MCF 10A (cell line): ENCODE data around the gene TMEM255A. TPM values are rescaled to one million over a fixed set of nuclear protein-coding genes. Genes with fewer than 3 reads are reported as not detected.

ENCODE experiments used
- BruUV-seq: library from RNA; stranded (reverse); fragments of 400-500 nt; replicated peaks from 2 replicates; lab custom pipeline; 2021; lab: Mats Ljungman, UMichigan
- CTCF ChIA-PET: fragments of 300-600 bp; sonication (Branson Sonifier 250); formaldehyde crosslinking; extraction: SDS; loops from one replicate; lab custom pipeline; 2021; ENCODE audit warnings: antibody characterized with exemption, inconsistent platforms; lab: Yijun Ruan, JAX
- POLR2A ChIA-PET: fragments of 300-600, 350-650 bp; sonication (Branson Sonifier 250); formaldehyde crosslinking; extraction: SDS; loops from one replicate; lab custom pipeline; 2020; ENCODE audit warnings: antibody characterized with exemption, inconsistent platforms; lab: Yijun Ruan, JAX
- DNase-seq: peaks from one replicate; pipeline ENCODE4 v3.0.0-alpha.2; 2018; ENCODE audit not compliant: unreplicated experiment
- H3K27ac Mint-ChIP-seq: one replicate; pipeline ENCODE4 v1.8.0; 2022; ENCODE audit warnings: mild to moderate bottlenecking, low read depth, mixed read lengths; ENCODE audit not compliant: unreplicated experiment
- H3K27me3 Mint-ChIP-seq: one replicate; pipeline ENCODE4 v1.8.0; 2022; ENCODE audit warnings: mixed read lengths; ENCODE audit not compliant: insufficient read depth, unreplicated experiment
- H3K36me3 Mint-ChIP-seq: one replicate; pipeline ENCODE4 v1.8.0; 2022; ENCODE audit warnings: mild to moderate bottlenecking, moderate library complexity, mixed read lengths; ENCODE audit not compliant: insufficient read depth, unreplicated experiment
- H3K4me1 Mint-ChIP-seq: one replicate; pipeline ENCODE4 v1.8.0; 2022; ENCODE audit warnings: mixed read lengths; ENCODE audit not compliant: insufficient read depth, unreplicated experiment
- H3K4me3 Mint-ChIP-seq: one replicate; pipeline ENCODE4 v1.8.0; 2022; ENCODE audit warnings: mild to moderate bottlenecking, moderate library complexity, mixed read lengths; ENCODE audit not compliant: unreplicated experiment
- H3K9me3 Mint-ChIP-seq: one replicate; pipeline ENCODE4 v1.8.0; 2022; ENCODE audit warnings: mixed read lengths; ENCODE audit not compliant: unreplicated experiment
- CTCF ChIP-seq: fragments of 200-600 bp; IDR thresholded peaks from one replicate; pipeline ENCODE4 v1.8.0; 2022; ENCODE audit warnings: antibody characterized with exemption, mild to moderate bottlenecking; ENCODE audit not compliant: unreplicated experiment
- intact Hi-C: fragments of 100-400 bp; cut with micrococcal nuclease; formaldehyde crosslinking; loops from 2 replicates; pipeline ENCODE4 v1.14.1; 2022
- total RNA-seq: library from RNA; stranded (reverse); gene quantifications from 2 replicates; pipeline ENCODE4 v1.2.3, GENCODE V29; 2022

The TMEM255A gene
- total RNA-seq, 1 experiment from 2014 or later = not detected

GRCh38 chrX:120308959-120309872 is 2.0 kb downstream of the TMEM255A start:
- intact Hi-C loops = loop anchor here (2.0 kb wide), 1 partner anchor 58 kb away; the partner anchor contains the start of gene ZBTB33
- H3K4me1 Mint-ChIP-seq = no peaks in the 10 kb centered on the region
- TF ChIP-seq CTCF = peak; percentile 21
- no peak overlapping the region for H3K27ac Mint-ChIP-seq
- peak overlapping the region; percentile 73 for H3K4me3 Mint-ChIP-seq
- H3K9me3 Mint-ChIP-seq = no peaks in the 10 kb centered on the region
- H3K36me3 Mint-ChIP-seq = no peaks in the 10 kb centered on the region
- ChIA-PET POLR2A (interaction anchor here (0.7 to 1.7 kb wide), 3 partner anchors 14 to 60 kb away, joined by 3 to 4 read pairs (median 3); partner anchors contain the start of gene ZBTB33), CTCF (interaction anchor here (0.7 to 1.2 kb wide), 5 partner anchors 9 to 99 kb away, joined by 3 read pairs; no protein-coding TSS in a partner anchor)
- no TSS peak for BruUV-seq
- peak; percentile 75 for DNase-seq
- H3K27me3 Mint-ChIP-seq = peaks cover 18% of the 10 kb centered on the region

DNA sequence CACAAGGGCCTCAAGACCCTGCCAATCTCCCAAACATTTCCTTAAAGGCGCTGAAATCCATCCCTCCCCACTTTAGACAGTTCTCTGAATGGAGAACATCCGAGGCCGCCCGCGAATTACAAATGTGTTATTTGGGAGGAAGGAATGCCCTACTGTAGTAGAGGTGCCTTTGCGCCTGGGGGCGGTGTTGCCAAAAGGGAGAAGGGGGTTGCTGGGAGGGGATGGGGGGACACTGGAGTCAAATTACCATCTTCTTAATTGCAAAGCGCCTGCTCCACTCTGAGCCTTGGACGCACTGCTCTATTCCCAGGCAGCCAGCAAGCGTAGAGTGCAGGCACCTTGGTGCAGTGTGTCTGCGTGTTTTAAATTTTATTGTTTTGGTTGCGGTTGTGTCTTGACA is 2.7 kb downstream of the TMEM255A start:
- intact Hi-C loops = loop anchor here (2.0 kb wide), 1 partner anchor 58 kb away; the partner anchor contains the start of gene ZBTB33
- no TSS peak for BruUV-seq
- POLR2A ChIA-PET = interaction anchor here (0.7 kb wide), 1 partner anchor 59 kb away, joined by 3 read pairs; no protein-coding TSS in a partner anchor
- Mint-ChIP-seq H3K27me3 (peaks cover 24% of the 10 kb centered on the region), H3K4me1 (no peaks in the 10 kb centered on the region), H3K4me3 (no peak overlapping the region), H3K27ac (no peak overlapping the region), H3K9me3 (no peaks in the 10 kb centered on the region), H3K36me3 (no peaks in the 10 kb centered on the region)
- CTCF ChIA-PET = interaction anchor here (0.8 to 1.0 kb wide), 2 partner anchors 8 to 81 kb away, joined by 3 read pairs; no protein-coding TSS in a partner anchor
- no peak for TF ChIP-seq CTCF
- no peak for DNase-seq

GRCh38 chrX:120306630-120307029 is 4.6 kb downstream of the TMEM255A start:
- CTCF ChIA-PET = no interaction called here
- Mint-ChIP-seq H3K36me3 (no peaks in the 10 kb centered on the region), H3K27ac (no peak overlapping the region), H3K27me3 (peaks cover 30% of the 10 kb centered on the region), H3K4me3 (no peak overlapping the region), H3K9me3 (no peaks in the 10 kb centered on the region), H3K4me1 (no peaks in the 10 kb centered on the region)
- intact Hi-C loops = no loop called here
- POLR2A ChIA-PET = no interaction called here
- no peak for TF ChIP-seq CTCF
- BruUV-seq = no TSS peak
- no peak for DNase-seq

DNA sequence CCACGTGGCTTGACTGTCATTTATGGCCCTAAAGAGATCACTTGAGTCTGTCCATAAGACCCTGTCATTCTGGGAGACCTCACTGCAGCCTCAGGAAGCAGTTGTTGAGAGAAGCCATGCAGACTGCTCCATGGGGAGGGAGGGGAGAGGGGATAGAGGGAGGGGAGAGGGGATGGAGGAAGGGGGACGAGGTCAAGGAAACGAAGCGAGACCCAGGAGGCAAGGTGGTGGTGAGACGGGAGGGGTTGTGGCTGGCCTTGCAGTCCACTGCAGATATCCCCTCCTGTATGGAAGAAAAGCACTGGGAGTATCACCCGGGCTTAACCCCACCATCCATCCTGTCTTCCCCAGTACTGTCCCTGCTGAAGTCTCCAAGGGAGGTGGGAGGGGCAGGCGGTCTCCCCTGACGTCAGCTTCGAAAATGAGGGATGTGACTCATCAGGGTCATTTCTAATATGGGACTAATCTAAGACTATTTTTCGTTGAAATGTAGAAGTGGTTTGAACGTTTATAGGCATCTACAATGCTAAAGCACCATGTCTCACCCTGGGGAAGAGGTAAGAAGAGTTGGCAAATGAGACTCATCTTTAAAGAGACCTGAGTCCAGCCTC is 5.6 kb downstream of the TMEM255A start:
- Mint-ChIP-seq H3K27ac (no peak overlapping the region), H3K4me1 (no peaks in the 10 kb centered on the region), H3K4me3 (no peak overlapping the region)

More for the DNA sequence above, 5.6 kb downstream of the TMEM255A start:
- Mint-ChIP-seq H3K36me3 (no peaks in the 10 kb centered on the region), H3K27me3 (peaks cover 31% of the 10 kb centered on the region), H3K9me3 (no peaks in the 10 kb centered on the region)
- ChIA-PET POLR2A (no interaction called here), CTCF (interaction anchor here (0.6 kb wide), 1 partner anchor 169 kb away, joined by 5 read pairs; no protein-coding TSS in a partner anchor)
- intact Hi-C loops = no loop called here
- BruUV-seq = no TSS peak
- TF ChIP-seq CTCF = no peak
- no peak for DNase-seq
